ENCODE data around the gene PHETA1. TPM values are rescaled to one million over a fixed set of nuclear protein-coding genes. Genes with fewer than 3 reads are reported as not detected.

The PHETA1 gene
- total RNA-seq, 1 experiment from 2014 or later = 16.3 TPM

GRCh38 chr12:111328138-111328537 is 40.8 kb downstream of the PHETA1 start:
- Histone ChIP-seq H3K9me3 (ENCODE audit: control insufficient read depth, insufficient read depth, low read depth, low read length) (no peaks in the 10 kb centered on the region), H3K27ac (ENCODE audit: low read length) (no peak overlapping the region), H3K4me3 (ENCODE audit: low read depth in 2 of 2, low read length in 2 of 2) (no peak overlapping the region), H3K36me3 (ENCODE audit: control insufficient read depth, insufficient read depth, low read length) (no peaks in the 10 kb centered on the region), H3K27me3 (ENCODE audit: control insufficient read depth, insufficient read depth, low read length) (no peaks in the 10 kb centered on the region), H3K4me1 (ENCODE audit: control insufficient read depth, insufficient read depth, low read length) (0 out of 2 replicates have a peak, but pooled peaks cover 3% of the 10 kb centered on the region)
- in situ Hi-C loops (cut with HindIII; ENCODE audit: low pct_unique_long_range_greater_than_20kb, low sequenced_read_pairs) (no loop called here), intact Hi-C loops (cut with micrococcal nuclease; ENCODE audit: unreplicated experiment) (no loop called here)
- ATAC-seq (no peak), DNase-seq (ENCODE audit: low read depth, low spot score) (no peak)
- no TSS peak for BruUV-seq (replicated peaks)
- TF ChIP-seq REST (IDR thresholded peaks at IDR 0.05; ENCODE audit: insufficient read depth in 1 of 2, low read depth in 2 of 2, low read length in 1 of 2) (no peak), SIN3A (IDR thresholded peaks at IDR 0.05; ENCODE audit: borderline replicate concordance, insufficient read depth, low read depth, low read length) (no peak), POLR2AphosphoS5 (IDR thresholded peaks at IDR 0.05; ENCODE audit: low read depth, low read length) (no peak), TCF7L2 (IDR thresholded peaks at IDR 0.05; ENCODE audit: low read depth, low read length) (no peak), CTCF (IDR thresholded peaks at IDR 0.05) (no peak)
- ChIA-PET POLR2A (interaction anchor here (0.6 kb wide), 1 partner anchor 357 kb away, joined by 14 read pairs; no protein-coding TSS in a partner anchor), CTCF (no interaction called here)

- H3K27ac ChIP-seq (ENCODE audit: low read length) = no peak overlapping the region
- intact Hi-C loops (cut with micrococcal nuclease; ENCODE audit: unreplicated experiment) (no loop called here), in situ Hi-C loops (cut with HindIII; ENCODE audit: low pct_unique_long_range_greater_than_20kb, low sequenced_read_pairs) (no loop called here)
- ATAC-seq (no peak), DNase-seq (ENCODE audit: low read depth, low spot score) (no peak)
- no peaks in the 10 kb centered on the region for H3K27me3 ChIP-seq (ENCODE audit: control insufficient read depth, insufficient read depth, low read length)
- ChIA-PET CTCF (no interaction called here), POLR2A (no interaction called here)
- no TSS peak for BruUV-seq (replicated peaks)
- H3K4me1 ChIP-seq (ENCODE audit: control insufficient read depth, insufficient read depth, low read length) = 0 out of 2 replicates have a peak, but pooled peaks cover 3% of the 10 kb centered on the region
- no peaks in the 10 kb centered on the region for H3K36me3 ChIP-seq (ENCODE audit: control insufficient read depth, insufficient read depth, low read length)
- H3K4me3 ChIP-seq (ENCODE audit: low read depth in 2 of 2, low read length in 2 of 2) = no peak overlapping the region
- no peaks in the 10 kb centered on the region for H3K9me3 ChIP-seq (ENCODE audit: control insufficient read depth, insufficient read depth, low read depth, low read length)
- TF ChIP-seq POLR2AphosphoS5 (IDR thresholded peaks at IDR 0.05; ENCODE audit: low read depth, low read length) (no peak), CTCF (IDR thresholded peaks at IDR 0.05) (no peak), TCF7L2 (IDR thresholded peaks at IDR 0.05; ENCODE audit: low read depth, low read length) (no peak), REST (IDR thresholded peaks at IDR 0.05; ENCODE audit: insufficient read depth in 1 of 2, low read depth in 2 of 2, low read length in 1 of 2) (no peak), SIN3A (IDR thresholded peaks at IDR 0.05; ENCODE audit: borderline replicate concordance, insufficient read depth, low read depth, low read length) (no peak)
Observed at GRCh38 chr12:111327474-111327873, 41.4 kb downstream of the PHETA1 start.

Data from Panc1 (cell line).